HT-29 (cell line): ENCODE data around the gene CT47C1. TPM values are rescaled to one million over a fixed set of nuclear protein-coding genes. Genes with fewer than 3 reads are reported as not detected.
A peak's percentile ranks its signal among the peaks of the same experiment; 100 is the strongest.
"Not testable (repeated sequence)": the region's sequence is repeated elsewhere in the genome, so short reads cannot be mapped to it uniquely, and the experiment has no call there.

Experiments
- DNase-seq: peaks from one replicate; pipeline ENCODE4 v3.0.0-alpha.2; 2015; ENCODE audit warnings: low spot score
- total RNA-seq: library from RNA; depleted of rRNA; stranded (reverse); fragments of >200 nt; shearing (Covaris generic); gene quantifications from 2 replicates; pipeline ENCODE4 v1.2.3, GENCODE V29; 2014; rRNA removed

Gene CT47C1
- not detected in 2 replicates for total RNA-seq

DNA sequence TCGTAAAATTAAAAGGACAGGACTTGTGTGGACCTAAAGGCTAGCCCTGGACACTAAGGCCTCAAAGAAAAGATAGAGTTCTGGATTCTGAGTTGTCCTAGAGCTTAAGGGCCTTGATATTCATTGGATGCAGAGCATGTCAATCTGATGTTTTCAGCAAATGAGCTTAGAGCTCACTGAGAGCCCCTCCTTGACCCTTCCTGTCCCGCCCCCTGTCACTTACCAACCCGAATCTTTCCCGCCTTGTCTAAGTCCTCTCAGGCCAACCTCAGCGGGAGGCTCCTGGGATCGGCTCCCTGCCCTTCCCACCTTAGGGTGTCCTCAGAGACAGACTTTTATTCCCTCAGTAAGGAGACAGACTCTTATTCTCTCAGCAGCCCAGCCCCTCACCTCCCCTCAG lies at the start of gene CT47C1:
TSS of gene CT47C1 (plus strand) at position 250 of the 400 bp plus-strand sequence. CDS start 233 bp downstream, outside the sequence.
- no peak for DNase-seq

DNA sequence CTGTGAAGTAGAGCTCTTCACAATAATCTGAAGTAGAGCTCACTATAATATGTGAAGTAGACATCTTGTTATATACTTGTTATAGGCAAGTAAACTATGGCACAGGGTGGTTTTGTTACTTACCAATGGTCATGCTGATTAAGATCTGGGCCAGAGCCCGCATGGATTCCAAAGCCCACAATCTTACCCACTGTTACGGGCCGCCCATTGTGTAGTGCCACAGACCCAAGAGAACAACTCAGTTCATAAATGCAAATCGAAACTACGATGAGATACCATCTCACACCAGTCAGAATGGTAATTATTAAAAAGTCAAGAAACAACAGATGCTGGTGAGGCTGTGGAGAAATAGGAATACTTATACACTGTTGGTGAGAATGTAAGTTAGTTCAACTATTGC lies 46.9 kb upstream of the CT47C1 start:
- DNase-seq, result no peak

DNA sequence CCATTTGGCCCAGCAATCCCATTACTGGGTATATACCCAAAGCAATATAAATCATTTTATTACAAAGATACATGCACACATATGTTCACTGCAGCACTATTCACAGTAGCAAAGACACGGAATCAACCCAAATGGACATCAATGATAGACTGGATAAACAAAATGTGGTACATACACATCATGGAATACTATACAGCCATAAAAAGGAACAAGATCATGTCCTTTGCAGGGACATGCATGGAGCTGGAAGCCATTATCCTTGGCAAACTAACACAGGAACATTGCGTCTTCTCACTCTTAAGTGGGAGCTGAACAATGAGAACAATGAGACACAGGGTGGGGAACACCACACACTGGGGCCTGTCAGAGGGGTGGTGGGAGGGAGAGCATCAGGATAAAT lies 46.4 kb upstream of the CT47C1 start:
- DNase-seq, result not testable (repeated sequence)

DNA sequence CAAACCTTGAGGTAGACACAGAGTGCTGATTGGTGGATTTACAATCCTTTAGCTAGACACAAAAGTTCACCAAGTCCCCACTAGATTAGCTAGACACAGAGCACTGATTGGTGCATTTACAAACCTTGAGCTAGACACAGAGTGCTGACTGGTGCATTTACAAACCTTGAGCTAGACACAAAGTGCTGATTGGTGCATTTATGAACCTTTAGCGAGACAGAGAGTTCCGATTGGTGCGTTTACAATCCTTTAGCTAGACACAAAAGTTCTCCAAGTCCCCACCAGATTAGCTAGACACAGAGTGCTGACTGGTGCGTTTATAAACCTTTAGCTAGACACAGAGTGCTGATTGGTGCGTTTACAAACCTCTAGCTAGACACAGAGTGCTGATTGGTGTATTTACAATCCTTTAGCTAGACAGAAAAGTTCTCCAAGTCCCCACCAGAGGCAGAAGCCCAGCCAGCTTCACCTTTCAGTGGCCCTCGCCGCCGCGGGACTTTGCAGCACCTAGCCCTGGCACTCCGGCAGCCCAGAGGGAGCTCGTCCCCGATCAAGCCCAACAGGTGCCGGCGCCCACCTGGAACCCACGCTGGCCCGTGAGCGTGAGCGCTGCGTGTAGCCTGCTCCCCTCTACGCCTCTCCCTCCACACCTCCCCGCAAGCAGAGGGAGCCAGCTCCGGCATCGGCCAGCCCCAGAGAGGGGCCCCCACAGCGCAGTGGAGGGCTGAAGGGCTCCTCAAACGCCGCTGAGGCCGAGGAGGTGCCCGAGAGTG lies 44.6 kb upstream of the CT47C1 start:
- DNase-seq, result not testable (repeated sequence)

DNA sequence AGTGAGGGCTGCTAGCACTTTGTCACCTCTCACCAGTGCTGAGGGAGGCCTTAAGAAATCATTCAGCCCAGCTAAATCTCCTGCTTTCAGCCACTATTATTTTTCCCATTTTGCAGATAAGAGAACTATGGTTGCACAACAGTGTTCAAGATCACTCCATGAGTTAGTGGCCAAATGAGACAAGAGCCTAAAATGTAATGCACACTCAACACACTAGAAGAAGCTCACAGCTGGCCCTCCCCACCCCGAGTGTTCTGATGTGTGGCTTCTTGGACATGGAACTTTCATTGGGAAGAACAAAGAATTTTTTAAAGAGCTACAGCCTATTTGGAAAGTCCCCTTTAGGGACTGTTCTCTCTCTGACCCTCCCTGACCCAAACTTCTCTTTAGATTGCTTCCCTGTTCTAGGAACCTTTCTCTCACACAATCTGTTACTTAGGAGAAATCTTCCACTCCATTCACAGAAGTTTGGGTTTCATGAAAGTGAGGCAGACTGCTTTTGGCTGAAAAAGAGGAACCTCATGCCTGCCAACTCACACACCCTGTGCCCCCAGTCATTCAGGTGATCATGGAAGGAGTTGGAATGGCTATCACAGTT lies 44.0 kb upstream of the CT47C1 start:
- no peak for DNase-seq

DNA sequence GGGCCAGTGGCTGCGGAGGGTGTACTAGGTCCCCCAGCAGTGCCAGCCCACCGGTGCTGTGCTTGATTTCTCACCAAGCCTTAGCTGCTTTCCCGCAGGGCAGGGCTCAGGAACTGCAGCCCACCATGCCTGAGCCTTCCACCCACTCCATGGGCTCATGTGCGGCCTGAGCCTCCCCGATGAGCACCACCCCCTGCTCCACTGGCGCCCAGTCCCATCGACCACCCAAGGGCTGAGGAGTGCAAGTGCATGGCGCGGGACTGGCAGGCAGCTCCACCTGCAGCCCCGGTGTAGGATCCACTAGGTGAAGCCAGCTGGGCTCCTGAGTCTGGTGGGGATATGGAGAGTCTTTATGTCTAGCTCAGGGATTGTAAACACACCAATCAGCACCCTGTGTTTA lies 43.1 kb upstream of the CT47C1 start:
- not testable (repeated sequence) for DNase-seq

DNA sequence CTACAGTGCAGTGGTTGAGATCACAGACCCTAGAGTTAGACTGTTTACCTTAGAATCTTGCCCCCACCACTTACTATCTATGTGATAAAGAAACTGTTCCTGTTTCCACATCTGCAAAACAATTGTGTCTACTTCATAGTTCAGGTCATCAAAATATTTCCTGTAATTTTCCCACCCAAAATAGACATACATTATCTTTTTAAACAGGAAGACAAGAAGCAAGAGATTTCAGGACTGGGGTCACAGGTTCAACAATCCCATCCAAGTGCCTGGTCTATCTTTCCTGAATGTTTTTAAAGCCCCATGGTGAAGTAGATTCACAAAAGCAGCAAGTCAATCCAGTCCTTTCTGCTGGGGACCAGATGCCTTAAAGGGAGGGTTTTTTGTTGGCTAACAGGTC lies 41.8 kb upstream of the CT47C1 start:
- no peak for DNase-seq

DNA sequence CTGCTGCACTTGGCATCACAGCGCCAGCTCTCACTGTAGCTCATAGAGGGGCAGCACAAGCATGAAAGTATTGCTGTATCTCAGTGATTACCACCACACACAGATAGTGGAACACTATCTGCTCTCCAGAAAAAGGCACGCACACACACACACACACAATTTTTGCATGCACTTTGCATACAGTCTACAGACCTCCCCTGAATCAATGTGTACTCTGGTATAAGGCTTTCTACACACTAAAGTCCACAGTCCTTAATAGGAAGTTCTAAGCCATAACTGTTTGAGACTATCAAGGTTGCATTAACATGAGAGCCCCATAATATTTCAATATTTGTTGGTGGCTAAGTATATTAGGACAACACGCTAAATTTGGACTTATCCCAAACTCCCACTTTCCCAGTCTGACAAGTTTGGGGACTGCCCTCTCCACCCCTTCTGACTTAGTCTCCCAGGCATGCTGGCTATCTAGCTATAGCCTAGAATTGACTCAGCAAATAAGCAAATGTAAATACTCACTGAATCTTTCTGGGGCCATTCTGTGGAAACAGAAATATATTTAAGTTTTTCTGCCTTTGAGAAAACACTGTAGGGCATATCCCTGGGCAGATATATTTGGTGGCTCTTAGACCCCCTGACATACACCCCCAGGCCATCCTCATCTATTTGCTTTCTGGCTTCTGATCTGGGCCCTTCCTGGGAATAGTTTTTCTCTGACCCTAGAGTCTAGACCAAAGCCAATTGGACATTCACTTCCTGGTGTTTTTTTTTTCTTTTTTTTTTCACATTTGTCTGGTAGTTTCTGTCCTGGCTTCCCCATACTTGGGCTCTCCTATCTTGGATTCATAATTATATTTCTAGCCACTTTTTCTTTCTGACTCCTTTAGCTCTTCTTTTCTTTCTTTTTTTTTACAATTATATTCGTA lies 36.4 kb upstream of the CT47C1 start:
- DNase-seq, result no peak

DNA sequence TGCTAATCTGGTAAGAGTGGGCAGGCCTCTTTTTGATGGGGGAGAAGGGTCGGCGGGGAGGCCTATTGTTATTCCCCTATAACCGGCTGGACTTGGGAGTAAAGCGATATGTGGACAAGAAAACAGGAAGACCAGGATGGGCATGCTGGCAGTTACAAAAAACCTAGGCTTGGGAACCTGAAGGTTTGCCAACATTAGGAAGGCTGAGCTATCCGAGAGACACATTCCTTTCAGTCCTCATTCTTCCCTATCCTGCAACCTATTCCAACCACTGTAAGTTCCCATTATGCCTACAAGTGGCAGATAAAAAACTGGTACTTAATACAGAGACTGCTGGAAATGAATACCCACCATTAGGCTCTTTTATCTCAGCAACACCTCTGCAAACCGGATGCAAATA lies 32.4 kb upstream of the CT47C1 start:
- DNase-seq, result no peak

DNA sequence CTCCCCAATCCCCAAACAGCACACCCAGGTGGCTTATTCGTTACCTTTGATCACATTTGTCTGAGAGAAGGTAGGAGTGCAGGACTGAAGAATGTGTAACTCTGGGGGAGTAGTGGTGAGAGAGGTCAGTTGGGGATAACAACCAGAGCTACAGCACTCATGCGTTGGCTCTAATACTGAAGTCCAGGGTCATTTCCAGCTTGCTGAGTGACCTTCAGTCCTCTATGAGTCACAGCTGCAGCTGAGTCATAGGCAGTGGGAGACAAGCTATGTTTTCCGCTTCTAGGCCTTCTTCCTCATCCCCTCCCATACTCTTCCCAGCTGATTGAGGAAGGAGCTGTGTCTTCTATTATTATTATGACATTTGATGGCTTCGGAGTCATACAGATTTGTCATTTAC lies 31.6 kb upstream of the CT47C1 start:
- DNase-seq, result peak; percentile 52

DNA sequence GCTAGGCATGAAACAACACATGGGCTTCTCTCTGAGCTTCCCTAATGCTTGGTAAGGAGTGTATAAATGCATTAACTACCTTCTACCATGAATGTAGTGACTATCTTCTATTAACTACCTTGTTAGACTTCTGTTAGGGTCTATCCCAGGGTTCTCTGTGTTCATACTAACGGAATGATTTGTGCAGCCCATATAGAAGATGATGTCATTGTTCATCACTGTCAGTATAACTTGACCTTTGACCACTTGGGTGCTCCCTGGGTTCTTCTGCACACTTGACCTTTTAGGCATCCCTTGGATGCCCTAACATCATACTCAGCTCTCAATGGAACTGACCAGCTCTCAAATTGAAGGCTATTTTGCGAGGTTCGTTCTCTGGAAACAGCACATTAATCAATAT lies 30.8 kb upstream of the CT47C1 start:
- DNase-seq, result no peak

DNA sequence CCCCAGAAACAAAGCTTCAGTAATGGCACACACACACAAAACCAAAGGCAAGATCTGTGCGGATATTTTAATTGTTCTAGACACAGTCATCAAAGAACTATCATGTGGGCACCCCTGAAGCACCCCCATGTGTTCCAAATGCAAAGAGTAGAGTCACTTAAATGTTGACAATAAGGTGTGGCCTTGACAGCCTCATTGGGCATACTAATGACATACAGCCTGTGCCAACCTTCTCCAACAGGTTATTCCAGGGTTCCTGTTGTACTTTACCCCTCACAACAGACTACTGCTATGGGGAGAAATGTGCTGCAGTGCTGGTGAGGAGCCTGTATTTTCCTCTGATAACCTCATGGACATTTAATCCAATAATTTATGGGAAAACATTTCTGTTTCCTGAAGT lies 29.8 kb upstream of the CT47C1 start:
- no peak for DNase-seq

DNA sequence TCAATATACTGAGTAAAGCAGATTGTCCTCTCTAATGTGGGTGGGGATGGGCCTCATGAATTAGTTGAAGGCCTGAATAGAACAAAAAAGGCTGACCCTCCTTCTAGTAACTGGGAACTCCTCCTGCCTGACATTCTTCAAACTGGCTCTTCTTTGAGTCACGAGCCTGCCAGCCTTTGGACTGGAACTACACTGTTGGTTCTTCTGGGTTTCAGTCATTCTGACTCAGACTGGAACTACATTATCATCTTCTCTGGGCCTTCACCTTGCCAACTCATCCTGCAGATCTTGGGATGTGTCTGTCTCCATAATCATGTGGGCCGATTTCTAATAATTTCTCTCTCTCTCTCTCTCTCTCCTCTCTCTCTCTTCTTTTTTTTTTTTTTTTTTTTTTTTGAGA lies 26.9 kb upstream of the CT47C1 start:
- DNase-seq, result no peak

DNA sequence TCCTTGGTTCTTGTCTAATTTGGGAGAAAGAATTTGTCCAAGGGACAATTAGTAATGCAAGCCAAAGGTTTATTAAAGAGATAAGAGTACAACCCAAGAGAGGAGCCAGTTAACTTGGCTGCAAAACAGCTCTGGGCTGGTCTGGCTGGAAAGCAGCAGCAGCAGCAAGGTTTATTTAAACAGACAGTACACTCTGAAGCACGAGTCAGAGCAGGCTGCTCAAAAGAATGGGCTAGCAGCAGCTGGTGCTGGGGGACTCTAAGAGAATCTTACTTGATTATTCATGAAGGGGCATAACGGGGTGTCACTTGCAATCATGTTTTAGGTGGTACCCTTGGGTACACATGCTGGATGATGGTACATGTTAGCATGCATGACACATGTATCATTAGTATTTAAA lies 17.1 kb upstream of the CT47C1 start:
- DNase-seq, result no peak

DNA sequence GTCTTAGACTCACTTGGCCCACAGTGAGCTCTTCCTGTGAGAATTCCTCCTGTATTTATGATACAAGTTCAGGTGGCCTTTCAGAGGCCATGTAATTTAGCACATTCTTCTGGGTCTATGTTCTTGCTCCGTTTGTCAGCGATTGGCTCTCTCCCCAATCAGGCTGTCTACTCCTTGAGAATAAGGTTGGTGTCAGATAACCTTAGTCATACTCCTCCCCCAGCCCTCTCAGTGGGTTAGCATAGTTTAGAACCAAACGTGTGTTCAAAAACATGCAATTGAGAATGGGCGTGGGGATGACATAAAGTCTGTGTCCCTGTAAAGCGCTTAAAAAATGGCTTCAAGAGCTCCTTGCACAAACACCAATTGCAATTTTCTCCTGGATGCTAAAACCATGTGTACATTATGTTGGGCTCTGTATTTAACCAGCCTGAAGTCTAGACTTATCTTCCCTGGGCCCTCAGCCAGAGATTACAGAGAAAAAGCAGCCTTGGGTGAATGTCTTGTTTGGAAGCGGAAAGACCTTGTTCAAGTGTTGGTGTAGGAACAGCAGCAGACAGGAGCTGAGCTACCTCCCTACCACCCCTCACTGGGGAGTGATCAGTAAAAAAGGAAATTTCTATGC lies 9.9 kb upstream of the CT47C1 start:
- DNase-seq, result no peak

DNA sequence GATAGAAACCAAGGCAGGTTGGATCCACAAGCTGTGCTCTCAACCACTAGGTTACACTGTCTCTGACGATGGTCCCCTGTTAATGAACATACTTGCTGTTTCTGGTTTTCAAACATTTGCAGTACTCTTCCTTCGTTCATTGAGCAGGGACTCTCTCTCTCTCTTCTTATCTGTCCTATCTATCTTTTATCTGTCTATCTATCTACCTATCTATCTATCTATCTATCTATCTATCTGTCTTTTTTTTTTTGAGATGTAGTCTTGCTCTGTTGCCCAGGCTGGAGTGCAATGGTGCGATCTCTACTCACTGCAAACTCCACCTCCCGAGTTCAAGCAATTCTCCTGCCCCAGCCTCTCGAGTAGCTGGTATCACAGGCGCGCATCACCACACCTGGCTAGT lies 9.4 kb upstream of the CT47C1 start:
- DNase-seq, result no peak

DNA sequence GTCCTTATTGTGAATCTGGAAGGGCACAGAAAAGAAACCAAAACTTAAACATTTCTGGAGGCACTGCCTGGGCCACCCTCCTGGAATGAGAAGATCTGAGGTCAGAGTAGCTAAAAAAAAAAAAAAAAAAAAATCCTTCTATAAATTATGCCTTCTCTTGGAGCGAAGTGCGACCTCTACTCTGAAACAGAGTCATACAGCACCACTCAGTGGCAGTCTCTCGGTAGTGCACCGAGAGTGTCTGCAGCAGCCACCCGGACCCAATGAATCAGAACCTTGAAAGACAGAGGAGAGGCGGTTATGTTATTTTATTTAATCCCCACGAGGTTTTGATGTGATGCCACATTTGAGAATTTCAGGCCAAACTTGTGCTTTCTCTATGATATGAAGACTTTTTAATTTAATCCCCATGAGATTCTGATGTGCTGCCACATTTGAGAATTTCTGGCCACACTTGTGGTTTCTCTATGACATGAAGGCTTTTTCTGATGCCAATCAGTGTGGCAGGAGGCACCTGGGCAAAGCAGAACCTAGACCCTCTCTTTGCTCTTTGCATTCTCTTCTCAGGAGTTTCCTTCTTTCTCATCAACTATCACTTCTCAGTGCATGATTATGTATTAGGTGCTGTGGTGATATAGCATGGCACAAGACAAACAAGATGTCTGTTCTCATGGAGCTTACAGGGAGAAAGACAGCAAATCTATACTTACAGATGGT lies 5.6 kb upstream of the CT47C1 start:
- peak; percentile 64 for DNase-seq

DNA sequence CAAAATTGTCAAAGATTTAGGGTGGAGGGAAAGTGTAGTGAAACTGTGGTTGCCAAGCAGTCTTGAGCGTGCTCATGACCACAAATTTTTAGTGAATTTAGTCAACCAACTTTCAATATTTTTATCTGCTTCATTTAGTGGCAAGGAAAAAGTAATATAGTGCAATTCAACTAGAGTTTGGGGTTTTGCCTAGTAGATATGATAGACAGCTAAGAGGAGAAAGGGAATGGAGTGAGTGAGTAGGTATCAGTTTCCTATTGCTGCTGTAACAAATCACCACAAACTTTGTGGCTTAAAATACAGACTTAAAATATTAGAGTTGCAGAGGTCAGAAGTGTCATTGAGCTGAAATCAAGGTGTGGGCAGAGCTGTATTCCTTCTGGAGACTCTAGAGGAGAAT lies 3.7 kb upstream of the CT47C1 start:
- no peak for DNase-seq

DNA sequence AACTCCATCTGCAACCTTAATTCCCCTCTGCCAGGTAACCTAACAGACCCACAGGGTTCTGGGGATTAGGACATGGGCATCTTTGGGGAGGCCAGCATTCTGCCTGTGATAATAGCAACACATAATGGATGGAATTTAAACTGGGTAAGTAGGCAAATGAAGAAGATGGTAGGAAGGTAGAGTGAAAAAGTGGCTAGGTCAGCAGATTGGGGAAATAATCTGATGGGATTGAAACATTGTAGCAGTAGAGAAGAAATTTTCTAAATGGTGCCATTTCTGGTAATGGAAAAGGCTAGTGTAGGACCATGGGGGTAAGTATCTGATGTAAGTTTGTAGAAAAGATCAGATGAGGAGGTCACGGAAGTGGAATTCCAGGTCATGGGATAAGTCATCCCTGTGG lies 3.0 kb upstream of the CT47C1 start:
- no peak for DNase-seq

DNA sequence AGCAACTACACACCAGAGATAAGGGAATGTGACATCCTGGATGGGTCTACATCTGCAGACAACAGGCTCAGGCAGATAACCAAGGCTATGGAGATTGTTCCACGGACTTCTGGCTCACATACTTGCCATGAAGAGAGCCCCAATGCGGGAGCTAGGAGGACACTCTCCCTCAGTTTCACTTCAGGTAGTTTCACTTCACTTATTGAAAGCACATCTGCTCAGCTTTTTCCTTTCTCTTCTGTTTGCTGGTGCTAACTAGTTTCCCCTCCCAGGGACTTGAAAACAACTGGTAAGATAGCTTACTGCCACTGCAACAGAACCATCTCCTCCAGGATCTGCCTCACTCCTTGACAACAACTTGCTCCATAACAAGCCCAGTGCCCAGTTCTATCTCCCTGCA lies 1.4 kb upstream of the CT47C1 start:
- no peak for DNase-seq

DNA sequence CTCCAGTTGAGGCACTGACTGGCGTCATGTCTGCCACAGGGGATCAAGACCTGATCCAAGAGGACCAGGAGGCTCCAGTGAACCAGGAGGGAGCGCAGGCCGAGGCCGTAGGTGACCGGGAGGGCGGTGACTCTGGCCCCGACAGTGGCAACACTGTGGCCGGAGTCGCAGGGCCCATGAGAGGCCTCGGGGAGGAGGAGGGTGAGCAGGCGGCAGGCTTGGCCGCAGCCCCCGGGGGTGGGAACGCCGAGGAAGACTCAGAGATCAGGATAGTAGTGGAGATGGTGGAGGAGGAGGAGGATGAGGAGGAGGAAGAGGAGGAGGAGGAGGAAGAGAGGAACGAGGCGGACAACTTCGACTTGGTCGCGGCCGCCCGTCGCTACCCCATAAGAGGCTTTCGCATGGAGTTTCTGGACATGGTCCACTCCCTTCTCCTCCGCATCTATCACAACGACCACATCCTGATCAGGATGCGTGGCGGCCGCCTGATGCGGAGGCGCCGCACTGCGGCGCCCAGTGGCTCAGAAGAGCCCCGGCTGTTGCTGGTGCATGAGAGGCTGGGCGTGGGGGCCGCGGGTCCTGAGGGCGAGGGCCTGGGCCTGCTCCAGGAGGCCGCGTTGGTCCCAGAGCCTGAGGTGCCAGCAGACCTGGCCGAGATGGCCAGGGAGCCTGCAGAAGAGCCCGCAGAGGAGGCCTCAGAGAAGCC lies 560 bp downstream of the CT47C1 start:
- no peak for DNase-seq
